ENCODE measurements around the gene ADAM8. TPM values are rescaled to one million over a fixed set of nuclear protein-coding genes. Genes with fewer than 3 reads are reported as not detected.

ADAM8 gene
- polyA plus RNA-seq, 1 experiment: 0.77 TPM

- H3K27me3 ChIP-seq (ENCODE audit: control insufficient read depth, insufficient read depth, low read length): no peaks in the 10 kb centered on the region
- ChIA-PET CTCF (interaction anchor here (0.6 to 2.5 kb wide), 7 partner anchors 16 to 51 kb away, joined by 3 to 8 read pairs (median 6); no protein-coding TSS in a partner anchor), POLR2A (no interaction called here)
- peaks cover 19% of the 10 kb centered on the region for H3K36me3 ChIP-seq (ENCODE audit: control insufficient read depth, insufficient read depth, low read length)
- peak within 1 kb of the TSS; percentile 98 for H3K4me3 ChIP-seq (ENCODE audit: low read depth, low read length)
- no peak for DNase-seq (ENCODE audit: low read depth)
- TF ChIP-seq, protein P1, sequence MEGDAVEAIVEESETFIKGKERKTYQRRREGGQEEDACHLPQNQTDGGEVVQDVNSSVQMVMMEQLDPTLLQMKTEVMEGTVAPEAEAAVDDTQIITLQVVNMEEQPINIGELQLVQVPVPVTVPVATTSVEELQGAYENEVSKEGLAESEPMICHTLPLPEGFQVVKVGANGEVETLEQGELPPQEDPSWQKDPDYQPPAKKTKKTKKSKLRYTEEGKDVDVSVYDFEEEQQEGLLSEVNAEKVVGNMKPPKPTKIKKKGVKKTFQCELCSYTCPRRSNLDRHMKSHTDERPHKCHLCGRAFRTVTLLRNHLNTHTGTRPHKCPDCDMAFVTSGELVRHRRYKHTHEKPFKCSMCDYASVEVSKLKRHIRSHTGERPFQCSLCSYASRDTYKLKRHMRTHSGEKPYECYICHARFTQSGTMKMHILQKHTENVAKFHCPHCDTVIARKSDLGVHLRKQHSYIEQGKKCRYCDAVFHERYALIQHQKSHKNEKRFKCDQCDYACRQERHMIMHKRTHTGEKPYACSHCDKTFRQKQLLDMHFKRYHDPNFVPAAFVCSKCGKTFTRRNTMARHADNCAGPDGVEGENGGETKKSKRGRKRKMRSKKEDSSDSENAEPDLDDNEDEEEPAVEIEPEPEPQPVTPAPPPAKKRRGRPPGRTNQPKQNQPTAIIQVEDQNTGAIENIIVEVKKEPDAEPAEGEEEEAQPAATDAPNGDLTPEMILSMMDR (IDR thresholded peaks at IDR 0.05; ENCODE audit: insufficient read depth, low read depth, low read length): peak; percentile 34; the same call in 1 of the 2 replicates
Measured at GRCh38 chr10:133308421-133309099, 31.9 kb upstream of the ADAM8 start, which contains the start of the genes TUBGCP2 and ZNF511. TSS of gene TUBGCP2 (minus strand) at chr10:133308872. CDS start at chr10:133302941, 5,931 bp downstream. TSS of gene ZNF511 (plus strand) at chr10:133308914. CDS start at chr10:133308944, 30 bp downstream.

DNA sequence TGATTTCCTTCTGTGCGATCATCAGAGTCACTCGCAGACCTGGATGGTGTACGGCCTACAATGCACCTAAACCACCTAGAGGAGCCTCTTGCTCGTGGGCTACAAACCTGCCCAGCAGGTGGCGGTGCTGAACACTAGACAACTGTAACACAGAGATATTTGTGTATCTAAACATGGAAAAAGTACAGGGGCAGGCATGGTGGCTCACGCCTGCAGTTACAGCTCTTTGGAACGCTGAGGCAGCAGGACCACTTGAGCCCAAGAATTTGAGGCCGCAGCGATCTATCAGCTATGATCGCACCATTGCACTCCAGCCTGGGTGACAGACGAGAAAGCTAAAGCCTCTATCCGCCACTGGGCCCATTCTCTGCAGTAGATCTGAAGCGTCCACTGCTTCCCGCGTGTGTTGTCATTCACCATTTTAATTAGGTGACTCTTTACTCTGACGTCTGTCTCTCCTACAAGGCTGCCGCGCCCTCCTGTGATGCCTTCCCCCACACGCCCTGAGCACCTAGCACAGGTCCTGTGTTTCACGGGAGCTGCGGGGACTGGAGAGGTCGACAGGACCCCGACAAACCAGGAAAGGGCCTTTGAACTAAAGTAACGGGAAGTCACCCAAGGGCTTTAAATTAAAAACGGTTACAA lies 31.2 kb upstream of the ADAM8 start:
- Histone ChIP-seq H3K4me3 (ENCODE audit: low read depth, low read length) (peak overlapping the region; percentile 98), H3K27me3 (ENCODE audit: control insufficient read depth, insufficient read depth, low read length) (no peaks in the 10 kb centered on the region), H3K36me3 (ENCODE audit: control insufficient read depth, insufficient read depth, low read length) (peaks cover 21% of the 10 kb centered on the region)
- CTCF ChIA-PET: interaction anchor here (0.6 to 2.5 kb wide), 16 partner anchors 11 to 346 kb away, joined by 3 to 8 read pairs (median 4); partner anchors contain the start of gene PRAP1
- no peak for DNase-seq (ENCODE audit: low read depth)
- TF ChIP-seq, protein P1 (IDR thresholded peaks at IDR 0.05; ENCODE audit: insufficient read depth, low read depth, low read length): peak; percentile 85
- POLR2A ChIA-PET: no interaction called here

DNA sequence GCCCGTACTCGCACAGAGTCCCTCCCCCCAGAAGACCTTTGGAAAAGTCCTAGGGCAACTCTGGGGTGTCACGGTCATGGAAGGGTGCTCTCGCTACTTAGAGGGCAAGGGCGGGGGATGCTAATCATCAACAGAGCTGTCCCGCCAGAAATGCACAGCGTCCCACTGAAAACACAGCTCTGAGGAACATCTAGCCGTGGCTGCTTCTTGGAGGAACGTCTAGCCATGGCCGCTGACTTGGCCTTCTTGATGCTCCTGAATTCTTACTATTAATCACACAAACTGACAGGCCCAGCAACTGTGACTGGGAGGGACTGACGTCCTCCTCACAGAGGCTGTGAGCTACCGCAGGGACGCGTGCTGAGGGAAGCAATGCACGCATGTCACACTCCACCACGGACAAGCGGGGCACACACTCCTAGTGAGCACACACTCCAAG lies 30.3 kb upstream of the ADAM8 start:
- Histone ChIP-seq H3K4me3 (ENCODE audit: low read depth, low read length) (no peak overlapping the region), H3K27me3 (ENCODE audit: control insufficient read depth, insufficient read depth, low read length) (no peaks in the 10 kb centered on the region), H3K36me3 (ENCODE audit: control insufficient read depth, insufficient read depth, low read length) (peaks cover 22% of the 10 kb centered on the region)
- ChIA-PET CTCF (interaction anchor here (0.7 to 2.5 kb wide), 14 partner anchors 11 to 345 kb away, joined by 3 to 8 read pairs (median 4); partner anchors contain the start of gene PRAP1), POLR2A (no interaction called here)
- DNase-seq (ENCODE audit: low read depth): no peak
- TF ChIP-seq, protein P1 (IDR thresholded peaks at IDR 0.05; ENCODE audit: insufficient read depth, low read depth, low read length): no peak

- peaks cover 18% of the 10 kb centered on the region for H3K36me3 ChIP-seq (ENCODE audit: control insufficient read depth, insufficient read depth, low read length)
- no peak overlapping the region for H3K4me3 ChIP-seq (ENCODE audit: low read depth, low read length)
- DNase-seq (ENCODE audit: low read depth): no peak
- TF ChIP-seq, protein P1 (IDR thresholded peaks at IDR 0.05; ENCODE audit: insufficient read depth, low read depth, low read length): no peak
- H3K27me3 ChIP-seq (ENCODE audit: control insufficient read depth, insufficient read depth, low read length): no peaks in the 10 kb centered on the region
- ChIA-PET CTCF (interaction anchor here (0.7 to 2.5 kb wide), 2 partner anchors 24 to 48 kb away, joined by 3 to 6 read pairs; no protein-coding TSS in a partner anchor), POLR2A (no interaction called here)
Measured at GRCh38 chr10:133306097-133306476, 29.4 kb upstream of the ADAM8 start.

GRCh38 chr10:133303206-133303605 lies 26.5 kb upstream of the ADAM8 start:
- TF ChIP-seq, protein P1 (IDR thresholded peaks at IDR 0.05; ENCODE audit: insufficient read depth, low read depth, low read length): no peak
- POLR2A ChIA-PET: no interaction called here
- CTCF ChIA-PET: interaction anchor here (0.7 kb wide), 1 partner anchor 400 kb away, joined by 3 read pairs; no protein-coding TSS in a partner anchor
- no peaks in the 10 kb centered on the region for H3K27me3 ChIP-seq (ENCODE audit: control insufficient read depth, insufficient read depth, low read length)
- H3K4me3 ChIP-seq (ENCODE audit: low read depth, low read length): no peak overlapping the region
- DNase-seq (ENCODE audit: low read depth): no peak
- peaks cover 23% of the 10 kb centered on the region for H3K36me3 ChIP-seq (ENCODE audit: control insufficient read depth, insufficient read depth, low read length)
